MM.1S (cell line): ENCODE results near the gene PROX1.

Experiments
- CTCF ChIP-seq: fragments of 300-600 bp; sonication (generic); IDR thresholded peaks from 2 replicates; pipeline ENCODE4 v1.5.1; 2016; ENCODE audit warnings: antibody characterized with exemption, low read length, mixed read lengths
- EZH2 ChIP-seq: fragments of 300-600 bp; sonication (generic); optimal IDR thresholded peaks from 2 replicates; pipeline ENCODE3; 2017; ENCODE audit warnings: low read depth, mild to moderate bottlenecking, antibody characterized with exemption, low read length, mixed read lengths

GRCh38 chr1:213998785-213999184 is 11.0 kb downstream of the PROX1 start:
- TF ChIP-seq CTCF (no peak), EZH2 (no peak)
